GM12801 (cell line): Measurements from ENCODE around the gene UTP25.

Source experiments
- TF ChIP-seq, protein P1 (sequence below): IDR thresholded peaks from one replicate; pipeline ENCODE4 v1.5.1; 2011; ENCODE audit warnings: control low read depth; ENCODE audit not compliant: insufficient read length; ENCODE audit errors: extremely low read depth

The UTP25 gene

GRCh38 chr1:209884249-209884648, 56.5 kb downstream of the UTP25 start:
- TF ChIP-seq, protein P1, sequence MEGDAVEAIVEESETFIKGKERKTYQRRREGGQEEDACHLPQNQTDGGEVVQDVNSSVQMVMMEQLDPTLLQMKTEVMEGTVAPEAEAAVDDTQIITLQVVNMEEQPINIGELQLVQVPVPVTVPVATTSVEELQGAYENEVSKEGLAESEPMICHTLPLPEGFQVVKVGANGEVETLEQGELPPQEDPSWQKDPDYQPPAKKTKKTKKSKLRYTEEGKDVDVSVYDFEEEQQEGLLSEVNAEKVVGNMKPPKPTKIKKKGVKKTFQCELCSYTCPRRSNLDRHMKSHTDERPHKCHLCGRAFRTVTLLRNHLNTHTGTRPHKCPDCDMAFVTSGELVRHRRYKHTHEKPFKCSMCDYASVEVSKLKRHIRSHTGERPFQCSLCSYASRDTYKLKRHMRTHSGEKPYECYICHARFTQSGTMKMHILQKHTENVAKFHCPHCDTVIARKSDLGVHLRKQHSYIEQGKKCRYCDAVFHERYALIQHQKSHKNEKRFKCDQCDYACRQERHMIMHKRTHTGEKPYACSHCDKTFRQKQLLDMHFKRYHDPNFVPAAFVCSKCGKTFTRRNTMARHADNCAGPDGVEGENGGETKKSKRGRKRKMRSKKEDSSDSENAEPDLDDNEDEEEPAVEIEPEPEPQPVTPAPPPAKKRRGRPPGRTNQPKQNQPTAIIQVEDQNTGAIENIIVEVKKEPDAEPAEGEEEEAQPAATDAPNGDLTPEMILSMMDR = no peak

- TF ChIP-seq, protein P1 = no peak
Measured at GRCh38 chr1:209884665-209885117, 56.9 kb downstream of the UTP25 start.

DNA sequence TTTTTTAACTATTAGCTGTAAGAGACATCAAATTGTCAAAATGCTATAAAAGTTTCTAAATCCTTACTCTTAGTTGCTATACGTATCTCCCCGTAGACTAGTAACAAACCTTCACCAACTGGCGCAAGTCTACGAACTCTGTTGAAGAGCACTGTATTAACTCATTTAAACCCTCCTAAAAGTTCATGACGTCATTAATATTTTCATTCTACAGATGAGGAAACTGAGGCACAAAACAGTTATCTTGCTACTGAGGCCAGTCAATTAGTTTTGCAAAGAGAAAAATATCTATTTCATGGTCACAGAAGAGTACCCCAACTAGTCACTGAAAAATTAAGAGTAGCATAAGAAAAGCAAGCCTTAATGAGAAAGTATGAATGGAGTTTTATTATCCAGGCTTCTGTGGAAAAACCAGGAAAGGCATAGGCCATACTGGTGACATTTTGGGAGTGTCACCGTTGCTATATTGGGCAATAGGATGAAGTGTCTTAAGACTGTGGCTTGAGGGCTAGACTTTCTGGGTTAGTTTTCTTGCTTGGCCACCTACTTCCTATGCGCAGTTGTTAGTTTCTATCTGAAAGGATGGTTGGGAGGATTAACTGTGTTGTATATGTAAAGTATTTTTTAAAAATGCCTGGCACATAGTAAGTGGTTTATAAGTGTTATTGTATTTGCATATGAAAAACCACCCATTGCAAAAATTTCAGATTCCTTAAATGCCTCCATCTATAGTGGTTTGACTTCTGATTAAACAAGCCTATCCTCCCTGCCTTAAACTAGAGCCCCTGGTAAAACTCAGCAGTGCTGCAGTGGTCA, 57.8 kb downstream of the UTP25 start:
- TF ChIP-seq, protein P1 = no peak

- TF ChIP-seq, protein P1 = no peak
Measured at GRCh38 chr1:209886219-209886536, 58.4 kb downstream of the UTP25 start.

GRCh38 chr1:209889077-209889418, 61.3 kb downstream of the UTP25 start:
- TF ChIP-seq, protein P1 = no peak

GRCh38 chr1:209890641-209891330, 63.0 kb downstream of the UTP25 start:
- TF ChIP-seq, protein P1 = no peak

- TF ChIP-seq, protein P1 = no peak
Measured at GRCh38 chr1:209893751-209894150, 66.0 kb downstream of the UTP25 start.
